Measurements from ENCODE around the gene WNK3. TPM values are rescaled to one million over a fixed set of nuclear protein-coding genes. Genes with fewer than 3 reads are reported as not detected.

Gene WNK3
- total and polyA plus RNA-seq, 7 donors = 0.01 to 0.34 (median 0.15) TPM

DNA sequence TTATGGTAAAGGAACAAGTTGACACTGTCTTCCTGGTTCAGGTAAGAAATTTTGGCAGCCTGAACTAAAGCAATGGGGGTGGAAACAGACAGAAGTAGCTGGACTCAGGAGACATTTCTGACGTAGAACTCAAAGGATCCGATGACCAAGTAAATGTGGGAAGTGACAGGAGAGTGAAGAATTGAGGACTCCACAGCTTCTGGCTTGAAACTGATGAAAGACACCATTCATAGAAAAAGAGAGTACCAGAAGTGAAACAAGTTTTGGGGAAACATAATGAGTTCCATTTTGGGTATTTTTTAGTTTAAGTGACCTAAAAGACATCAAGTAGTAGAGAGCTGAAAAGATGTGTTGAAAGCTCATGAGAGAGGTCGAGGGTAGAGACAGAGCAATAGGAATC lies 180.5 kb downstream of the WNK3 start:
- ATAC-seq = no peak
- TF ChIP-seq, protein P1, sequence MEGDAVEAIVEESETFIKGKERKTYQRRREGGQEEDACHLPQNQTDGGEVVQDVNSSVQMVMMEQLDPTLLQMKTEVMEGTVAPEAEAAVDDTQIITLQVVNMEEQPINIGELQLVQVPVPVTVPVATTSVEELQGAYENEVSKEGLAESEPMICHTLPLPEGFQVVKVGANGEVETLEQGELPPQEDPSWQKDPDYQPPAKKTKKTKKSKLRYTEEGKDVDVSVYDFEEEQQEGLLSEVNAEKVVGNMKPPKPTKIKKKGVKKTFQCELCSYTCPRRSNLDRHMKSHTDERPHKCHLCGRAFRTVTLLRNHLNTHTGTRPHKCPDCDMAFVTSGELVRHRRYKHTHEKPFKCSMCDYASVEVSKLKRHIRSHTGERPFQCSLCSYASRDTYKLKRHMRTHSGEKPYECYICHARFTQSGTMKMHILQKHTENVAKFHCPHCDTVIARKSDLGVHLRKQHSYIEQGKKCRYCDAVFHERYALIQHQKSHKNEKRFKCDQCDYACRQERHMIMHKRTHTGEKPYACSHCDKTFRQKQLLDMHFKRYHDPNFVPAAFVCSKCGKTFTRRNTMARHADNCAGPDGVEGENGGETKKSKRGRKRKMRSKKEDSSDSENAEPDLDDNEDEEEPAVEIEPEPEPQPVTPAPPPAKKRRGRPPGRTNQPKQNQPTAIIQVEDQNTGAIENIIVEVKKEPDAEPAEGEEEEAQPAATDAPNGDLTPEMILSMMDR (IDR thresholded peaks at IDR 0.05) = no peak
- intact Hi-C loops (cut with DNase I) = no loop called here
- H3K27ac ChIP-seq = no peak overlapping the region
- peaks cover 0 to 4% of the 10 kb centered on the region in 2 donors for H3K36me3 ChIP-seq (ENCODE audit: insufficient read depth in 1 of 2, low read depth in 1 of 2)
- H3K9me3 ChIP-seq = no peaks in the 10 kb centered on the region
- 54 to 79% (median 62%) methylated on average over 3 of the region's 3 CpGs for WGBS, 3 donors
- no peak overlapping the region for H3K4me3 ChIP-seq
- peaks cover 0 to 7% (median 0%) of the 10 kb centered on the region in 3 donors for H3K27me3 ChIP-seq (ENCODE audit: insufficient read depth in 3 of 3, low read length in 2 of 3)
- H3K4me1 ChIP-seq = peaks cover 15% of the 10 kb centered on the region
- no peak for DNase-seq

DNA sequence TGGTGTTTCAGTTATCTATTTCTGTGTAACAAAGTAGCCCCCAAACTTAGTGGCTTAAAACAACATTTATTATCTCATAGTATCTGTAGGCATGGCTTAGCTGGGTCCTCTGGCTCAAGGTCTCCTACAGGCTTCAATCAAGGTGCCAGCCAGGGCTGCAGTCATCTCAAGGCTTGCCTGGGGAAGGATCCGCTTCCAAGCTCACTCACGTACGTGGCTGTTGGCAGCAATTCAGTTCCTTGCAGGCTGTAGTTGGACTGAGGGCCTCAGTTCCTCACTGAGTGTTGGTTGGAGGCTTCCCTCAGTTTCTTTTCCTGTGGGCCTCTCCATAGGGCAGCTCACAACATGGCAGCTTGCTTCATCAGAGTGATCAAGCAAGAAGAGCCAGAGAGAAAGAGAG lies 184.1 kb downstream of the WNK3 start:
- H3K4me3 ChIP-seq = no peak overlapping the region
- H3K27me3 ChIP-seq (ENCODE audit: insufficient read depth in 3 of 3, low read length in 2 of 3) = peaks cover 0 to 7% (median 0%) of the 10 kb centered on the region in 3 donors
- TF ChIP-seq, protein P1 (IDR thresholded peaks at IDR 0.05) = no peak
- H3K36me3 ChIP-seq (ENCODE audit: insufficient read depth in 1 of 2, low read depth in 1 of 2) = peaks cover 0 to 4% of the 10 kb centered on the region in 2 donors
- H3K9me3 ChIP-seq = no peaks in the 10 kb centered on the region
- DNase-seq (no peak), ATAC-seq (no peak)
- 47 to 68% (median 59%) methylated on average over 3 of the region's 3 CpGs for WGBS, 3 donors
- H3K27ac ChIP-seq = no peak overlapping the region
- peaks cover 9% of the 10 kb centered on the region for H3K4me1 ChIP-seq
- intact Hi-C loops (cut with DNase I) = no loop called here

DNA sequence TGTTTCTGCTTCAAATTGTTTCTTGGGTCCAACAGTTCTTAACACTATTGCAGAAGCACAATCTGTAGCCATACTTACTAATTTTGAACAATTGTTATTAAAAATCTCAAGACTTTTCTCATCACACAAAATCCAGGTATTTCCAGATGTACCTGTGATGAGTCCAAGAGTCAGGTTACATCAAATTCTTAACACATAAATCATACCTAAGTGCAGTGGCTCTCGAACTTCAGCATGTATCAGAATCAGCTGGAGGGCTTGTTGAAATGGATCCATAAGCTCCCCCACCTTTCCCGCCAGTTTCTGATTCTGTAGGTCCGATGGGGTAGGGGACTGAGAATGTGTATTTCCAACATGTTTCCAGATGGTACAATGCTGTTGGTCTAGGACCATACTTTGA lies 185.4 kb downstream of the WNK3 start:
- TF ChIP-seq, protein P1 (IDR thresholded peaks at IDR 0.05) = no peak
- no peak for ATAC-seq
- no peak overlapping the region for H3K27ac ChIP-seq
- no peaks in the 10 kb centered on the region for H3K9me3 ChIP-seq
- WGBS, 3 donors = 74 to 94% (median 81%) methylated on average over 3 of the region's 3 CpGs
- peaks cover 0 to 4% of the 10 kb centered on the region in 2 donors for H3K36me3 ChIP-seq (ENCODE audit: insufficient read depth in 1 of 2, low read depth in 1 of 2)
- H3K4me3 ChIP-seq = no peak overlapping the region
- H3K4me1 ChIP-seq = peaks cover 2% of the 10 kb centered on the region
- no peak for DNase-seq
- intact Hi-C loops (cut with DNase I) = no loop called here
- H3K27me3 ChIP-seq (ENCODE audit: insufficient read depth in 3 of 3, low read length in 2 of 3) = peaks cover 0 to 7% (median 0%) of the 10 kb centered on the region in 3 donors

DNA sequence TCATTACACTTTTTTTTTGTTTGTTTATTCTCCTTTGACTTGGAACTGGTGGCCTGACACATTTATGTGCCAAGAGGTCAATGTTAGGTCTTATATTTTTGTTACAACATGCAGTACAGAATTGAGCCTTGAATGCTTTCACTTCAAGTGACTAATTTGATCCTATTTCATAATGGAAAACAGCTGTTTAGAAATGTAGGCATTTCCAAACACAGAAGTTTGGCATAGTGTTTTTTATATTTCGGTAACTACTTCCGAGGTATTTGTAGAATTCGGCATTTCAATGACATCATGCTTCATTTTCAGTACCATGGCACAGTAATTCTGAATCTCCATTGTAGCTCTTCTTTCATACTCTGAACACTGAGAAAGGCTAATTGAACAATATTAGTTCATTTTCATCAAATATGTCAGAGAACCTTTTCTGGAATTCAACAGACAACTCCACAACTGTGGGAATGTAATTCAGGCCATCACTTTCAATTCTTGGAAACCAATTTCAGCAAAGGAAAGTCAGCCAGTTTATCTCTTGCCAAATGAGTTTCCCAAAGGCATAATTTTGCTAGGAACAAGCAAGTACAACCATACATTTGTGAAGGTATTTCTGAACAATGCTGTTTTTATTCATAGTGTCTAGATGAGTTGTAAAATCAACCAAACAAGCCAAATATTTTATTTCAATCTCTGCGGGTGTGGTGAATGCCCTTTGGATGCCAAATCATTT lies 186.2 kb downstream of the WNK3 start:
- H3K9me3 ChIP-seq = no peaks in the 10 kb centered on the region
- H3K27me3 ChIP-seq (ENCODE audit: insufficient read depth in 3 of 3, low read length in 2 of 3) = peaks cover 0 to 7% (median 0%) of the 10 kb centered on the region in 3 donors
- H3K4me1 ChIP-seq = no peaks in the 10 kb centered on the region
- WGBS, 3 donors = 24 to 38% (median 34%) methylated on average over 4 of the region's 4 CpGs
- peak in 3 of 4 donors; percentile 16 to 56 (median 27) for ATAC-seq
- peaks cover 0 to 4% of the 10 kb centered on the region in 2 donors for H3K36me3 ChIP-seq (ENCODE audit: insufficient read depth in 1 of 2, low read depth in 1 of 2)
- TF ChIP-seq, protein P1 (IDR thresholded peaks at IDR 0.05) = no peak
- intact Hi-C loops (cut with DNase I) = no loop called here
- no peak overlapping the region for H3K27ac ChIP-seq
- no peak for DNase-seq
- H3K4me3 ChIP-seq = no peak overlapping the region

DNA sequence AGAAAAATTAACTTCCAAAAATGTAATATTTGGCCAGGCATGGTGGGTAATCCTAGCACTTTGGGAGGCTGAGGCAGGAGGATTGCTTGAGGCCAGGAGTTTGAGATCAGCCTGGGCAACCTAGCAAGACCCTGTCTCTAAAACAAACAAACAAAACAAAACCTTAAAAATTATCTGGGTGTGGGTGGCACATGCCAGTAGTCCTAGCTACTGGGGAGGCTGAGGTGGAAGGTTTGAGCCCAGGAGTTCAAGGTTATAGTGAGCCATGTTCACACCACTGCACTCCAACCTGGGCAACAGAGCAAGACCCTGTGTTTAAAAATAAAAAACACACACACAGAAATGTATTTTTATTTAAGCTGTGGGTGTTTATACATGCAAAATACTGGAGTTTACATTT lies 186.8 kb downstream of the WNK3 start:
- no peak for DNase-seq
- intact Hi-C loops (cut with DNase I) = no loop called here
- H3K27ac ChIP-seq = no peak overlapping the region
- peaks cover 0 to 4% of the 10 kb centered on the region in 2 donors for H3K36me3 ChIP-seq (ENCODE audit: insufficient read depth in 1 of 2, low read depth in 1 of 2)
- no peak overlapping the region for H3K4me3 ChIP-seq
- H3K4me1 ChIP-seq = no peaks in the 10 kb centered on the region
- TF ChIP-seq, protein P1 (IDR thresholded peaks at IDR 0.05) = no peak
- no peak for ATAC-seq
- H3K9me3 ChIP-seq = no peaks in the 10 kb centered on the region
- H3K27me3 ChIP-seq (ENCODE audit: insufficient read depth in 3 of 3, low read length in 2 of 3) = peaks cover 0 to 7% (median 0%) of the 10 kb centered on the region in 3 donors

All from psoas muscle (tissue), 8 donors.